Measurements from ENCODE around the gene NAV2. TPM values are rescaled to one million over a fixed set of nuclear protein-coding genes. Genes with fewer than 3 reads are reported as not detected.

Gene NAV2
- total RNA-seq, 1 experiment from 2014 or later: 2.1 TPM

DNA sequence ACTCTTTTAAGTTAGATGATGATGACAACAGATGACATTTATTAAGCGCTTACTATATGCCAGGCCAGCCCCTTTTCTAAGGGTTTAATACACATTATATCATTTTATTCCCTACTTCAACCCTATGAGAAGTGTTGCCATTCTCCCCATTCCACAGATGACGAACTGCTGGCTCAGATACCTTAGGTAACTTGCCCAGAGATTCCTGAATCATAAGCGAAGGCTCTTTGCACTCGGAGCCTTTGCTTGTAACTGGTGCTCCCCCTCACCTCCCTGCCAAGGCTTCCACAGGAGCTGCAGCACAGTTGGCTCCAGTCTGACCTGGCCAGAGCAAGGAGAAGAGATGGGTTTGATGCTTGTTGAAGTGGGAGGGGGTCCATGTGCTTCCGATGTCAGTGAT is 404.7 kb downstream of the NAV2 start:
- Histone ChIP-seq H3K4me2 (ENCODE audit: low read length) (no peak overlapping the region), H4K20me1 (ENCODE audit: insufficient read depth) (no peaks in the 10 kb centered on the region), H3K27ac (ENCODE audit: low read depth, low read length) (no peak overlapping the region), H3K9me3 (ENCODE audit: control insufficient read depth in 1 of 2, insufficient read depth in 1 of 2, low read depth in 1 of 2, low read length in 2 of 2) (no peaks in the 10 kb centered on the region), H2AFZ (ENCODE audit: low read depth, low read length, poor library complexity, severe bottlenecking) (no peak overlapping the region), H3K79me2 (ENCODE audit: insufficient read depth, low read length) (no peaks in the 10 kb centered on the region), H3K9me2 (ENCODE audit: insufficient read depth) (no peaks in the 10 kb centered on the region), H3K9ac (ENCODE audit: low read length) (no peak overlapping the region), H3K27me3 (ENCODE audit: insufficient read depth, low read length) (no peaks in the 10 kb centered on the region), H3K4me3 (replicated peaks in 1 of 2; ENCODE audit: low read depth in 1 of 2, low read length in 2 of 2) (no peak overlapping the region), H3K4me1 (ENCODE audit: control insufficient read depth in 1 of 2, insufficient read depth in 2 of 2, low read length in 2 of 2) (peaks cover 8 to 9% of the 10 kb centered on the region in 2 experiments), H3K36me3 (ENCODE audit: control insufficient read depth in 1 of 2, insufficient read depth in 2 of 2, low read length in 2 of 2) (no peaks in the 10 kb centered on the region)
- ChIA-PET CTCF (interaction anchor here (1.1 to 1.4 kb wide), 2 partner anchors 11 to 16 kb away, joined by 5 to 6 read pairs; no protein-coding TSS in a partner anchor), RAD21 (ENCODE audit: low non-redundant PET in 1 of 2, low total read pairs in 2 of 2, uncharacterized antibody in 2 of 2, unreplicated experiment in 2 of 2) (no interaction called here), POLR2A (no interaction called here)
- TF ChIP-seq POLR2AphosphoS5 (IDR thresholded peaks at IDR 0.05; ENCODE audit: low read depth, low read length) (no peak), CTCF (IDR thresholded peaks at IDR 0.05 in 2 of 3, conservative IDR thresholded peaks at IDR 0.05 in 1 of 3; ENCODE audit: borderline replicate concordance in 1 of 3, insufficient read depth in 1 of 3, low read depth in 2 of 3, low read length in 2 of 3) (no peak), SP1 (IDR thresholded peaks at IDR 0.05; ENCODE audit: low read depth) (no peak)
- TF ChIP-seq, protein P1, sequence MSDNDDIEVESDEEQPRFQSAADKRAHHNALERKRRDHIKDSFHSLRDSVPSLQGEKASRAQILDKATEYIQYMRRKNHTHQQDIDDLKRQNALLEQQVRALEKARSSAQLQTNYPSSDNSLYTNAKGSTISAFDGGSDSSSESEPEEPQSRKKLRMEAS (IDR thresholded peaks at IDR 0.05): no peak
- ATAC-seq: no peak
- DNase-seq (ENCODE audit: low read depth, low spot score): no peak
- no TSS peak for BruUV-seq (replicated peaks)
- intact Hi-C loops (cut with micrococcal nuclease): loop anchor here (10.0 kb wide), 1 partner anchor 1042 kb away; no protein-coding TSS in a partner anchor

- Histone ChIP-seq H4K20me1 (ENCODE audit: insufficient read depth) (no peaks in the 10 kb centered on the region), H3K9ac (ENCODE audit: low read length) (no peak overlapping the region), H3K36me3 (ENCODE audit: control insufficient read depth in 1 of 2, insufficient read depth in 2 of 2, low read length in 2 of 2) (no peaks in the 10 kb centered on the region), H2AFZ (ENCODE audit: low read depth, low read length, poor library complexity, severe bottlenecking) (no peak overlapping the region), H3K27me3 (ENCODE audit: insufficient read depth, low read length) (no peaks in the 10 kb centered on the region), H3K4me2 (ENCODE audit: low read length) (no peak overlapping the region), H3K4me3 (replicated peaks in 1 of 2; ENCODE audit: low read depth in 1 of 2, low read length in 2 of 2) (no peak overlapping the region), H3K9me2 (ENCODE audit: insufficient read depth) (no peaks in the 10 kb centered on the region), H3K27ac (ENCODE audit: low read depth, low read length) (no peak overlapping the region), H3K4me1 (ENCODE audit: control insufficient read depth in 1 of 2, insufficient read depth in 2 of 2, low read length in 2 of 2) (peaks cover 0 to under 1% of the 10 kb centered on the region in 2 experiments; a peak in 1 of 4 replicates), H3K79me2 (ENCODE audit: insufficient read depth, low read length) (no peaks in the 10 kb centered on the region), H3K9me3 (ENCODE audit: control insufficient read depth in 1 of 2, insufficient read depth in 1 of 2, low read depth in 1 of 2, low read length in 2 of 2) (no peaks in the 10 kb centered on the region)
- CTCF ChIA-PET: interaction anchor here (0.8 to 1.1 kb wide), 2 partner anchors 10 to 192 kb away, joined by 3 to 6 read pairs; no protein-coding TSS in a partner anchor
- no peak for ATAC-seq
- no TSS peak for BruUV-seq (replicated peaks)
- no peak for TF ChIP-seq TCF7L2 (IDR thresholded peaks at IDR 0.05; ENCODE audit: borderline replicate concordance, extremely low read depth, insufficient read depth, insufficient read length)
- no peak for DNase-seq (ENCODE audit: low read depth, low spot score)
- intact Hi-C loops (cut with micrococcal nuclease): loop anchor here (10.0 kb wide), 1 partner anchor 1043 kb away; no protein-coding TSS in a partner anchor
- RAD21 ChIA-PET (ENCODE audit: low non-redundant PET in 1 of 2, low total read pairs in 2 of 2, uncharacterized antibody in 2 of 2, unreplicated experiment in 2 of 2): no interaction called here
- POLR2A ChIA-PET: no interaction called here
Observed at GRCh38 chr11:20118209-20118608, 405.6 kb downstream of the NAV2 start.

Measured in HCT116 (cell line).